ENCODE results near the gene RALGAPA1.

DNA sequence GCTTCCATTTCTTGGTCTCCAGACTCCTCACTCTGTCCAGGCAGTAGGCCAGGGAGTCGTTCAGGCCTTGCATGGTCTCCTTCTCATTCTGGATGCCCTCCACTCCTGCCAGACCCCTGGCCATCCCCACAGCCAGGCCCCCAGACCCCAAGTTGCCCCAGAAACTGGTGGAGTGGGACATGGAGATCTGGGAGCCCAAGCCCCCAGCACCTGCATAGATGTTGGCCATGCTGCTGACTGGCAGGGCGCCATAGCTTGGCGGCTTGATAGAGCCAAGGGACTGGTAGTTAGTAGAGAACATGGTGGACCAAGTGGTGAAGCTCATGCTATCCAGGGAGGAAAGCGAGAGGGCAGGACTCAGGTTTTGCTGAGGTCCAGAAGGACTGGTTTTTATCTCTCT lies 296.3 kb downstream of the RALGAPA1 start:
- TF ChIP-seq POLR2AphosphoS5 (IDR thresholded peaks at IDR 0.05) (no peak), POLR2A (IDR thresholded peaks at IDR 0.05) (no peak)
- TF ChIP-seq, protein P1, sequence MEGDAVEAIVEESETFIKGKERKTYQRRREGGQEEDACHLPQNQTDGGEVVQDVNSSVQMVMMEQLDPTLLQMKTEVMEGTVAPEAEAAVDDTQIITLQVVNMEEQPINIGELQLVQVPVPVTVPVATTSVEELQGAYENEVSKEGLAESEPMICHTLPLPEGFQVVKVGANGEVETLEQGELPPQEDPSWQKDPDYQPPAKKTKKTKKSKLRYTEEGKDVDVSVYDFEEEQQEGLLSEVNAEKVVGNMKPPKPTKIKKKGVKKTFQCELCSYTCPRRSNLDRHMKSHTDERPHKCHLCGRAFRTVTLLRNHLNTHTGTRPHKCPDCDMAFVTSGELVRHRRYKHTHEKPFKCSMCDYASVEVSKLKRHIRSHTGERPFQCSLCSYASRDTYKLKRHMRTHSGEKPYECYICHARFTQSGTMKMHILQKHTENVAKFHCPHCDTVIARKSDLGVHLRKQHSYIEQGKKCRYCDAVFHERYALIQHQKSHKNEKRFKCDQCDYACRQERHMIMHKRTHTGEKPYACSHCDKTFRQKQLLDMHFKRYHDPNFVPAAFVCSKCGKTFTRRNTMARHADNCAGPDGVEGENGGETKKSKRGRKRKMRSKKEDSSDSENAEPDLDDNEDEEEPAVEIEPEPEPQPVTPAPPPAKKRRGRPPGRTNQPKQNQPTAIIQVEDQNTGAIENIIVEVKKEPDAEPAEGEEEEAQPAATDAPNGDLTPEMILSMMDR (IDR thresholded peaks at IDR 0.05) = no peak

Data from prostate gland (tissue), 2 donors.